Measurements from ENCODE around the gene CCDC188. TPM values are rescaled to one million over a fixed set of nuclear protein-coding genes. Genes with fewer than 3 reads are reported as not detected.
A peak's percentile ranks its signal among the peaks of the same experiment; 100 is the strongest.

The CCDC188 gene
- total and polyA plus RNA-seq, 2 of the 8 experiments (the other 6 are each of a cell fraction or from before 2014, with no cell fraction given): not detected

DNA sequence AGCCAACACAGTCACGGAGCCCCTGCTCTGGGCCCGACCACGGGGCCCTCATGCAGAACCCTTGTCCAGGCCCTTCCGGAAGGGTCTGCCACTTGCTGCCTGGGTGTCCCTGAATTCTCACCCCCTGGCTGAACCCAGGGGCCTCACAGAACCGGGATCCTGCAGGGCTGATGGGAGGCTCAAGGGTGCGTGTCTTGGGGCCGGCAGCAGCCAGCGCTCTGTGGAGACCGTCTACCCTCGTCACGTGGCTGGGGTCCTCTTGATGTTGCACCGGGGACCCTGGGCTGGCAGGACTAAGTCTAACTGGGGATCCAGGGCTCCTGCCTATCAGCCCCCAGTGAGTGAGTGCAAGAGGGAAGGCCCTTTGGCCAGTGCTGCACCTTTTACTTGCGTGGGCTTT, 19.3 kb upstream of the CCDC188 start:
- Histone ChIP-seq H3K36me3 (ENCODE audit: control insufficient read depth in 2 of 4, insufficient read depth in 4 of 4, low read length in 3 of 4) (no peaks in the 10 kb centered on the region), H3K79me2 (ENCODE audit: control insufficient read depth in 1 of 2, insufficient read depth in 2 of 2, low read length in 2 of 2) (no peaks in the 10 kb centered on the region), H4K8ac (ENCODE audit: extremely low read depth, insufficient read depth, low read length) (0 out of 2 replicates have a peak overlapping the region, but pooled peaks have one; percentile 68), H2BK5ac (ENCODE audit: low read depth, low read length) (no peak overlapping the region), H3K79me1 (ENCODE audit: low read depth, low read length) (no peaks in the 10 kb centered on the region), H2BK12ac (ENCODE audit: low read depth, low read length) (no peak overlapping the region), H3K9ac (replicated peaks in 1 of 4; ENCODE audit: extremely low read depth in 1 of 4, low read depth in 3 of 4, low read length in 3 of 4) (no peak overlapping the region), H3K27ac (ENCODE audit: low read depth, low read length) (no peak overlapping the region), H4K91ac (replicated peaks; ENCODE audit: insufficient read length, low read length) (no peak overlapping the region), H3K9me3 (ENCODE audit: insufficient read depth in 2 of 2, low read depth in 1 of 2, low read length in 1 of 2) (no peaks in the 10 kb centered on the region), H2BK120ac (replicated peaks; ENCODE audit: low read depth, low read length) (no peak overlapping the region), H4K20me1 (replicated peaks in 1 of 2; ENCODE audit: control insufficient read depth in 1 of 2, insufficient read depth in 2 of 2, low read length in 2 of 2) (no peaks in the 10 kb centered on the region), H3K27me3 (replicated peaks in 1 of 4; ENCODE audit: control insufficient read depth in 3 of 4, extremely low read depth in 1 of 4, insufficient read depth in 3 of 4, low read length in 3 of 4) (no peaks in the 10 kb centered on the region), H3K14ac (ENCODE audit: insufficient read length) (no peak overlapping the region), H2AFZ (ENCODE audit: low read length) (no peak overlapping the region), H2AK5ac (ENCODE audit: low read depth, low read length) (no peak overlapping the region), H2BK20ac (ENCODE audit: low read length) (no peak overlapping the region), H2BK15ac (ENCODE audit: low read length) (no peak overlapping the region), H3K23ac (ENCODE audit: insufficient read length) (no peak overlapping the region), H3K4me1 (replicated peaks in 1 of 4; ENCODE audit: control insufficient read depth in 3 of 4, insufficient read depth in 4 of 4, low read length in 3 of 4) (peaks cover 0 to 5% (median 0%) of the 10 kb centered on the region in 4 experiments; a peak in 2 of 7 replicates), H4K5ac (ENCODE audit: insufficient read length, low read depth, low read length) (no peak overlapping the region), H3K4ac (replicated peaks; ENCODE audit: insufficient read length, low read depth, low read length) (no peak overlapping the region), H3K56ac (replicated peaks; ENCODE audit: insufficient read length, low read depth, low read length) (no peak overlapping the region), H3K4me3 (ENCODE audit: extremely low read depth in 1 of 4, insufficient read depth in 2 of 4, low read depth in 3 of 4, low read length in 4 of 4) (no peak overlapping the region), H3K4me2 (ENCODE audit: insufficient read depth in 1 of 2, low read depth in 2 of 2, low read length in 2 of 2) (no peak overlapping the region), H3K23me2 (ENCODE audit: low read depth, low read length) (no peaks in the 10 kb centered on the region), H3K18ac (ENCODE audit: extremely low read depth, low read length) (no peak overlapping the region)
- DNase-seq (ENCODE audit: low read depth in 1 of 2, low spot score in 2 of 2): no peak
- CTCF ChIA-PET (ENCODE audit: partially characterized antibody): interaction anchor here (1.0 to 3.4 kb wide), 3 partner anchors 10 to 13 kb away, joined by 3 to 11 read pairs (median 6); no protein-coding TSS in a partner anchor
- FAIRE-seq: no peak
- 84% methylated on average over 13 of the region's 13 CpGs; no CpG with 5 or more reads in 1 of the 2 experiments for WGBS, 2 experiments (ENCODE audit: extremely low coverage in 1 of 2, insufficient coverage in 1 of 2, insufficient read length in 1 of 2, insufficient replicate concordance in 2 of 2, low coverage in 1 of 2, low lambda C conversion rate in 2 of 2, missing lambda C conversion rate in 1 of 2)
- TF ChIP-seq CREB1 (IDR thresholded peaks at IDR 0.05): no peak
- POLR2A ChIA-PET (ENCODE audit: partially characterized antibody): interaction anchor here (0.8 kb wide), 1 partner anchor 23 kb away, joined by 3 read pairs; no protein-coding TSS in a partner anchor
